ENCODE results near the gene BRI3.

DNA sequence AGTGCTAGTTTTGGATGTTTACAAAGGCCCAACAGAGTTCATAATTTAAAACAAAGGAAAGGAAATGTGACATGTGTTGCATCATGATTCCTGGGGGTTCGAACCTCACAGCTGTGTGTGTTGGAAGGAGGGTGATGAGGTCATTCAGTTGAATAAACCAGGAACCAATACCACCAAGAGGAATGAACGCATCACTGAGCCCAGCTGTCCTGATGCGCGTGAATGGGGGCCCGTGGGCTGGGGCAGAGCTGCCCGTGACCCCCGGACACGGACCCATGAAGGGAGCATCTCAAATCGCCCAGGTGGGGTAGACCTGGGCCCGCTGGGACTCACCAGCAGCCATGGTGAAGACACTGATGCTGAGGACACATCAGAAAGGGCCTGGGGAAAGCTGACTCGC is 33.0 kb downstream of the BRI3 start:
- TF ChIP-seq POLR2A (IDR thresholded peaks at IDR 0.05; ENCODE audit: low read depth, low read length), result no peak
- TF ChIP-seq POU2F2 (IDR thresholded peaks at IDR 0.05; ENCODE audit: low read depth, low read length), result no peak
- no peak for TF ChIP-seq POLR2AphosphoS5 (IDR thresholded peaks at IDR 0.05; ENCODE audit: low read depth, low read length)
- no peak for TF ChIP-seq TAF1 (IDR thresholded peaks at IDR 0.05; ENCODE audit: low read depth, low read length)
- TF ChIP-seq PAX5 (IDR thresholded peaks at IDR 0.05; ENCODE audit: insufficient read depth, low read length, severe bottlenecking), result peak; percentile 83
- TF ChIP-seq SPI1 (IDR thresholded peaks at IDR 0.05; ENCODE audit: low read depth, low read length), result no peak

All from GM12891 (cell line).